ENCODE data around the gene DOLPP1. TPM values are rescaled to one million over a fixed set of nuclear protein-coding genes. Genes with fewer than 3 reads are reported as not detected.
A peak's percentile ranks its signal among the peaks of the same experiment; 100 is the strongest.
"Not testable (repeated sequence)": the region's sequence is repeated elsewhere in the genome, so short reads cannot be mapped to it uniquely, and the experiment has no call there.

The DOLPP1 gene
- total RNA-seq, 1 donor from 2014 or later: 5.2 TPM

GRCh38 chr9:129124506-129125069 is 43.7 kb downstream of the DOLPP1 start:
- no peaks in the 10 kb centered on the region for H3K9me3 ChIP-seq (ENCODE audit: control insufficient read depth in 3 of 3, low read length in 3 of 3)
- H3K4me3 ChIP-seq (ENCODE audit: low read length in 3 of 3): no peak overlapping the region
- no peaks in the 10 kb centered on the region for H3K27me3 ChIP-seq (ENCODE audit: control insufficient read depth in 3 of 3, insufficient read depth in 3 of 3, low read length in 3 of 3)
- peaks cover 21 to 45% (median 27%) of the 10 kb centered on the region in 3 donors for H3K36me3 ChIP-seq (ENCODE audit: control insufficient read depth in 3 of 3, insufficient read depth in 3 of 3, low read length in 3 of 3)
- H3K27ac ChIP-seq (ENCODE audit: low read depth, low read length): no peak overlapping the region
- peaks cover 28 to 38% (median 32%) of the 10 kb centered on the region in 3 donors for H3K4me1 ChIP-seq (ENCODE audit: control insufficient read depth in 3 of 3, insufficient read depth in 3 of 3, low read length in 3 of 3)
- peak overlapping the region in 1 of 3 donors; percentile 45 for H3K9ac ChIP-seq (ENCODE audit: low read depth in 1 of 3, low read length in 3 of 3)

- H3K27ac ChIP-seq (ENCODE audit: low read depth, low read length): no peak overlapping the region
- no peaks in the 10 kb centered on the region for H3K9me3 ChIP-seq (ENCODE audit: control insufficient read depth in 3 of 3, low read length in 3 of 3)
- H3K4me1 ChIP-seq (ENCODE audit: control insufficient read depth in 3 of 3, insufficient read depth in 3 of 3, low read length in 3 of 3): peaks cover 26 to 37% (median 31%) of the 10 kb centered on the region in 3 donors
- H3K9ac ChIP-seq (ENCODE audit: low read depth in 1 of 3, low read length in 3 of 3): no peak overlapping the region
- peaks cover 24 to 50% (median 32%) of the 10 kb centered on the region in 3 donors for H3K36me3 ChIP-seq (ENCODE audit: control insufficient read depth in 3 of 3, insufficient read depth in 3 of 3, low read length in 3 of 3)
- no peak overlapping the region for H3K4me3 ChIP-seq (ENCODE audit: low read length in 3 of 3)
- H3K27me3 ChIP-seq (ENCODE audit: control insufficient read depth in 3 of 3, insufficient read depth in 3 of 3, low read length in 3 of 3): no peaks in the 10 kb centered on the region
Measured at GRCh38 chr9:129125478-129125877, 44.6 kb downstream of the DOLPP1 start.

- Histone ChIP-seq H3K9me3 (ENCODE audit: control insufficient read depth in 3 of 3, low read length in 3 of 3) (no peaks in the 10 kb centered on the region), H3K27me3 (ENCODE audit: control insufficient read depth in 3 of 3, insufficient read depth in 3 of 3, low read length in 3 of 3) (no peaks in the 10 kb centered on the region), H3K36me3 (ENCODE audit: control insufficient read depth in 3 of 3, insufficient read depth in 3 of 3, low read length in 3 of 3) (peaks cover 29 to 47% (median 37%) of the 10 kb centered on the region in 3 donors), H3K9ac (ENCODE audit: low read depth in 1 of 3, low read length in 3 of 3) (peak overlapping the region in 2 of 3 donors; percentile 42 to 50), H3K4me1 (ENCODE audit: control insufficient read depth in 3 of 3, insufficient read depth in 3 of 3, low read length in 3 of 3) (peaks cover 17 to 29% (median 24%) of the 10 kb centered on the region in 3 donors), H3K27ac (ENCODE audit: low read depth, low read length) (no peak overlapping the region), H3K4me3 (ENCODE audit: low read length in 3 of 3) (no peak overlapping the region)
Measured at GRCh38 chr9:129126749-129127618, 46.1 kb downstream of the DOLPP1 start.

- Histone ChIP-seq H3K9me3 (ENCODE audit: control insufficient read depth in 3 of 3, low read length in 3 of 3) (no peaks in the 10 kb centered on the region), H3K9ac (ENCODE audit: low read depth in 1 of 3, low read length in 3 of 3) (peak overlapping the region in 1 of 3 donors; percentile 25), H3K36me3 (ENCODE audit: control insufficient read depth in 3 of 3, insufficient read depth in 3 of 3, low read length in 3 of 3) (peaks cover 33 to 43% (median 33%) of the 10 kb centered on the region in 3 donors), H3K27me3 (ENCODE audit: control insufficient read depth in 3 of 3, insufficient read depth in 3 of 3, low read length in 3 of 3) (no peaks in the 10 kb centered on the region), H3K4me1 (ENCODE audit: control insufficient read depth in 3 of 3, insufficient read depth in 3 of 3, low read length in 3 of 3) (peaks cover 15 to 21% (median 15%) of the 10 kb centered on the region in 3 donors), H3K27ac (ENCODE audit: low read depth, low read length) (no peak overlapping the region), H3K4me3 (ENCODE audit: low read length in 3 of 3) (no peak overlapping the region)
Measured at GRCh38 chr9:129128689-129129088, 47.8 kb downstream of the DOLPP1 start.

- Histone ChIP-seq H3K4me1 (ENCODE audit: control insufficient read depth in 3 of 3, insufficient read depth in 3 of 3, low read length in 3 of 3) (peaks cover 15 to 18% (median 15%) of the 10 kb centered on the region in 3 donors), H3K36me3 (ENCODE audit: control insufficient read depth in 3 of 3, insufficient read depth in 3 of 3, low read length in 3 of 3) (peaks cover 29 to 35% (median 34%) of the 10 kb centered on the region in 3 donors)
- not testable (repeated sequence) for H3K9me3 ChIP-seq (ENCODE audit: control insufficient read depth in 3 of 3, low read length in 3 of 3); H3K27ac ChIP-seq (ENCODE audit: low read depth, low read length); H3K27me3 ChIP-seq (ENCODE audit: control insufficient read depth in 3 of 3, insufficient read depth in 3 of 3, low read length in 3 of 3); H3K4me3 ChIP-seq (ENCODE audit: low read length in 3 of 3); H3K9ac ChIP-seq (ENCODE audit: low read depth in 1 of 3, low read length in 3 of 3)
Measured at GRCh38 chr9:129130271-129130670, 49.4 kb downstream of the DOLPP1 start.

GRCh38 chr9:129130791-129131190 is 49.9 kb downstream of the DOLPP1 start:
- H3K36me3 ChIP-seq (ENCODE audit: control insufficient read depth in 3 of 3, insufficient read depth in 3 of 3, low read length in 3 of 3): peaks cover 29 to 40% (median 38%) of the 10 kb centered on the region in 3 donors
- no peaks in the 10 kb centered on the region for H3K9me3 ChIP-seq (ENCODE audit: control insufficient read depth in 3 of 3, low read length in 3 of 3)
- H3K9ac ChIP-seq (ENCODE audit: low read depth in 1 of 3, low read length in 3 of 3): no peak overlapping the region
- no peaks in the 10 kb centered on the region for H3K27me3 ChIP-seq (ENCODE audit: control insufficient read depth in 3 of 3, insufficient read depth in 3 of 3, low read length in 3 of 3)
- H3K27ac ChIP-seq (ENCODE audit: low read depth, low read length): no peak overlapping the region
- H3K4me1 ChIP-seq (ENCODE audit: control insufficient read depth in 3 of 3, insufficient read depth in 3 of 3, low read length in 3 of 3): peaks cover 15 to 18% (median 15%) of the 10 kb centered on the region in 3 donors
- no peak overlapping the region for H3K4me3 ChIP-seq (ENCODE audit: low read length in 3 of 3)

- Histone ChIP-seq H3K4me3 (ENCODE audit: low read length in 3 of 3) (no peak overlapping the region), H3K27ac (ENCODE audit: low read depth, low read length) (no peak overlapping the region), H3K36me3 (ENCODE audit: control insufficient read depth in 3 of 3, insufficient read depth in 3 of 3, low read length in 3 of 3) (peaks cover 29 to 44% (median 42%) of the 10 kb centered on the region in 3 donors), H3K9me3 (ENCODE audit: control insufficient read depth in 3 of 3, low read length in 3 of 3) (no peaks in the 10 kb centered on the region), H3K27me3 (ENCODE audit: control insufficient read depth in 3 of 3, insufficient read depth in 3 of 3, low read length in 3 of 3) (no peaks in the 10 kb centered on the region), H3K4me1 (ENCODE audit: control insufficient read depth in 3 of 3, insufficient read depth in 3 of 3, low read length in 3 of 3) (peaks cover 14 to 17% (median 15%) of the 10 kb centered on the region in 3 donors), H3K9ac (ENCODE audit: low read depth in 1 of 3, low read length in 3 of 3) (peak overlapping the region in 2 of 3 donors; percentile 16 to 64)
Measured at GRCh38 chr9:129131300-129132145, 50.6 kb downstream of the DOLPP1 start.

- Histone ChIP-seq H3K4me3 (ENCODE audit: low read length in 3 of 3) (no peak overlapping the region), H3K9me3 (ENCODE audit: control insufficient read depth in 3 of 3, low read length in 3 of 3) (no peaks in the 10 kb centered on the region), H3K36me3 (ENCODE audit: control insufficient read depth in 3 of 3, insufficient read depth in 3 of 3, low read length in 3 of 3) (peaks cover 37 to 50% (median 43%) of the 10 kb centered on the region in 3 donors), H3K9ac (ENCODE audit: low read depth in 1 of 3, low read length in 3 of 3) (no peak overlapping the region), H3K27ac (ENCODE audit: low read depth, low read length) (no peak overlapping the region), H3K27me3 (ENCODE audit: control insufficient read depth in 3 of 3, insufficient read depth in 3 of 3, low read length in 3 of 3) (no peaks in the 10 kb centered on the region), H3K4me1 (ENCODE audit: control insufficient read depth in 3 of 3, insufficient read depth in 3 of 3, low read length in 3 of 3) (peaks cover 9 to 19% (median 12%) of the 10 kb centered on the region in 3 donors)
Measured at GRCh38 chr9:129133082-129133481, 52.2 kb downstream of the DOLPP1 start.

GRCh38 chr9:129135476-129135875 is 54.6 kb downstream of the DOLPP1 start:
- H3K4me1 ChIP-seq (ENCODE audit: control insufficient read depth in 3 of 3, insufficient read depth in 3 of 3, low read length in 3 of 3): peaks cover 28 to 38% (median 32%) of the 10 kb centered on the region in 3 donors
- no peak overlapping the region for H3K9ac ChIP-seq (ENCODE audit: low read depth in 1 of 3, low read length in 3 of 3)
- no peaks in the 10 kb centered on the region for H3K9me3 ChIP-seq (ENCODE audit: control insufficient read depth in 3 of 3, low read length in 3 of 3)
- H3K4me3 ChIP-seq (ENCODE audit: low read length in 3 of 3): no peak overlapping the region
- no peak overlapping the region for H3K27ac ChIP-seq (ENCODE audit: low read depth, low read length)
- no peaks in the 10 kb centered on the region for H3K27me3 ChIP-seq (ENCODE audit: control insufficient read depth in 3 of 3, insufficient read depth in 3 of 3, low read length in 3 of 3)
- H3K36me3 ChIP-seq (ENCODE audit: control insufficient read depth in 3 of 3, insufficient read depth in 3 of 3, low read length in 3 of 3): peaks cover 23 to 42% (median 30%) of the 10 kb centered on the region in 3 donors

All from skeletal muscle tissue (tissue), 4 donors.